ENCODE measurements around the gene EIPR1. TPM values are rescaled to one million over a fixed set of nuclear protein-coding genes. Genes with fewer than 3 reads are reported as not detected.

EIPR1 gene
- polyA plus RNA-seq, 1 donor from 2014 or later, result 138 TPM

DNA sequence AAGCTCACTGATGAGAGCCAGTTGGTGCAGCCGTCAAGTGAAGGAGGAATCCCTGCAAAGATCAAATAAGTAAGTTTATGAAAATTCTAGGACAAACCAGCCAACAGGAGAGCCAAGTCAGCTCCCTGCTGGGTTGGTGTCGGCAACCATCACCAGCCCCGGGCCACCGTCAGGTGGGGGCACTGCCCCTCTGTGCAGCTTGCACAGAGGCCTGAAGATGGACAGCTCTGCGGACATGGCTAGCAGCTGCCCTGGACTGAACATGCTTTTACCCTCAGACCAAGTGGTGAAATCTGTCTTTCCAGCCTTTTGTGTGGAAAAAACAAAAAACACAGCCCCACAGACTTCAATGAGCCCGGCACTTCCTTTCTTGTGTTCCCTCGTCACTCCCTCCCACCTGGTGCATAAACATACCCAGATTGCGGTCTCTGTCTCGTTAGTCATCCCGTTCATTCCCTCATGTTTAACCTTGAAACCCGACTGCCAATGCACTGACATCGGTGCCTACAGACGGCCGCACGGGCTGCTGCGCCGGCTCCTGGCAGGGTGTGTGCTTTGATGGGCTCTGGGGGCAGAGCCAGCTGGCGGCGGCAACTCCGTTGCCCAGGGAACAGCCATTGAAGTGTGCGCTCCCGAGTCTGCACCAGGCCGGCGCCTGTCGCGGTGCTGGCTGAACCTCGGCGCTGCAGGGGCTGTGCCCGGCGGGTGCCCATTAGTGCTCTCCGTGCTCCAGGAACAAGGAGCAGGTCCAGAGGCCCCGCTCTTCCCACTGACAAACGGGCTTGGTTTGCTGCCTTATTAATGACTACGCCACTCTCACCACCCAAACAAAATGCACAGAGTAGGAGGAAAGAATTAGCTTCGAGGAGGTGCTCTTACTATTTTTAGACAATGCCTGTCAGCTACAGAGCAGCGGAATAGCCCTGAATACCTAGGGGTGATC is 95.3 kb downstream of the EIPR1 start:
- no peaks in the 10 kb centered on the region for H3K36me3 ChIP-seq (ENCODE audit: insufficient read depth, low read length)
- no peak overlapping the region for H3K27ac ChIP-seq (ENCODE audit: low read length)
- no peak overlapping the region for H3K9ac ChIP-seq (ENCODE audit: low read length)
- no peaks in the 10 kb centered on the region for H3K9me2 ChIP-seq (ENCODE audit: insufficient read depth, low read length)
- no peak overlapping the region for H2AFZ ChIP-seq (ENCODE audit: low read depth, low read length)
- H3K9me3 ChIP-seq (ENCODE audit: low read length), result no peaks in the 10 kb centered on the region
- no peak overlapping the region for H3K4me3 ChIP-seq (ENCODE audit: low read length)
- TF ChIP-seq MXI1 (conservative IDR thresholded peaks at IDR 0.05; ENCODE audit: poor library complexity, severe bottlenecking) (no peak), SMC3 (conservative IDR thresholded peaks at IDR 0.05; ENCODE audit: poor library complexity) (no peak), REST (IDR thresholded peaks at IDR 0.05; ENCODE audit: borderline replicate concordance) (no peak), TAF1 (IDR thresholded peaks at IDR 0.05; ENCODE audit: low read depth) (no peak), RAD21 (conservative IDR thresholded peaks at IDR 0.05) (no peak), EZH2 (IDR thresholded peaks at IDR 0.05; ENCODE audit: borderline replicate concordance, insufficient read depth, low read length, poor library complexity, severe bottlenecking) (no peak), POLR2AphosphoS5 (IDR thresholded peaks at IDR 0.05) (no peak), EP300 (conservative IDR thresholded peaks at IDR 0.05; ENCODE audit: poor library complexity, severe bottlenecking) (no peak)
- TF ChIP-seq, protein P1, sequence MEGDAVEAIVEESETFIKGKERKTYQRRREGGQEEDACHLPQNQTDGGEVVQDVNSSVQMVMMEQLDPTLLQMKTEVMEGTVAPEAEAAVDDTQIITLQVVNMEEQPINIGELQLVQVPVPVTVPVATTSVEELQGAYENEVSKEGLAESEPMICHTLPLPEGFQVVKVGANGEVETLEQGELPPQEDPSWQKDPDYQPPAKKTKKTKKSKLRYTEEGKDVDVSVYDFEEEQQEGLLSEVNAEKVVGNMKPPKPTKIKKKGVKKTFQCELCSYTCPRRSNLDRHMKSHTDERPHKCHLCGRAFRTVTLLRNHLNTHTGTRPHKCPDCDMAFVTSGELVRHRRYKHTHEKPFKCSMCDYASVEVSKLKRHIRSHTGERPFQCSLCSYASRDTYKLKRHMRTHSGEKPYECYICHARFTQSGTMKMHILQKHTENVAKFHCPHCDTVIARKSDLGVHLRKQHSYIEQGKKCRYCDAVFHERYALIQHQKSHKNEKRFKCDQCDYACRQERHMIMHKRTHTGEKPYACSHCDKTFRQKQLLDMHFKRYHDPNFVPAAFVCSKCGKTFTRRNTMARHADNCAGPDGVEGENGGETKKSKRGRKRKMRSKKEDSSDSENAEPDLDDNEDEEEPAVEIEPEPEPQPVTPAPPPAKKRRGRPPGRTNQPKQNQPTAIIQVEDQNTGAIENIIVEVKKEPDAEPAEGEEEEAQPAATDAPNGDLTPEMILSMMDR (IDR thresholded peaks at IDR 0.05; ENCODE audit: poor library complexity, severe bottlenecking), result no peak
- no peaks in the 10 kb centered on the region for H3K79me2 ChIP-seq (replicated peaks; ENCODE audit: insufficient read depth, low read length)
- H3K4me2 ChIP-seq (ENCODE audit: low read length), result no peak overlapping the region
- no peaks in the 10 kb centered on the region for H3F3A ChIP-seq (ENCODE audit: insufficient read depth, low read length, poor library complexity, severe bottlenecking)
- no peaks in the 10 kb centered on the region for H4K20me1 ChIP-seq (ENCODE audit: insufficient read depth)
- H3K27me3 ChIP-seq (ENCODE audit: insufficient read depth, low read depth, low read length), result no peaks in the 10 kb centered on the region

- H3K9me2 ChIP-seq (ENCODE audit: insufficient read depth, low read length), result no peaks in the 10 kb centered on the region
- H3K27ac ChIP-seq (ENCODE audit: low read length), result no peak overlapping the region
- H3K36me3 ChIP-seq (ENCODE audit: insufficient read depth, low read length), result no peaks in the 10 kb centered on the region
- H3K9me3 ChIP-seq (ENCODE audit: low read length), result no peaks in the 10 kb centered on the region
- H3K79me2 ChIP-seq (replicated peaks; ENCODE audit: insufficient read depth, low read length), result no peaks in the 10 kb centered on the region
- H3K9ac ChIP-seq (ENCODE audit: low read length), result no peak overlapping the region
- no peaks in the 10 kb centered on the region for H4K20me1 ChIP-seq (ENCODE audit: insufficient read depth)
- no peak overlapping the region for H3K4me3 ChIP-seq (ENCODE audit: low read length)
- H3K27me3 ChIP-seq (ENCODE audit: insufficient read depth, low read depth, low read length), result no peaks in the 10 kb centered on the region
- TF ChIP-seq MXI1 (conservative IDR thresholded peaks at IDR 0.05; ENCODE audit: poor library complexity, severe bottlenecking), result no peak
- TF ChIP-seq, protein P1 (IDR thresholded peaks at IDR 0.05; ENCODE audit: poor library complexity, severe bottlenecking), result no peak
- TF ChIP-seq SMC3 (conservative IDR thresholded peaks at IDR 0.05; ENCODE audit: poor library complexity), result no peak
- TF ChIP-seq EZH2 (IDR thresholded peaks at IDR 0.05; ENCODE audit: borderline replicate concordance, insufficient read depth, low read length, poor library complexity, severe bottlenecking), result no peak
- no peak for TF ChIP-seq REST (IDR thresholded peaks at IDR 0.05; ENCODE audit: borderline replicate concordance)
- no peak for TF ChIP-seq TAF1 (IDR thresholded peaks at IDR 0.05; ENCODE audit: low read depth)
- no peak for TF ChIP-seq RAD21 (conservative IDR thresholded peaks at IDR 0.05)
- no peak for TF ChIP-seq POLR2AphosphoS5 (IDR thresholded peaks at IDR 0.05)
- no peak for TF ChIP-seq EP300 (conservative IDR thresholded peaks at IDR 0.05; ENCODE audit: poor library complexity, severe bottlenecking)
- no peak overlapping the region for H2AFZ ChIP-seq (ENCODE audit: low read depth, low read length)
- H3F3A ChIP-seq (ENCODE audit: insufficient read depth, low read length, poor library complexity, severe bottlenecking), result no peaks in the 10 kb centered on the region
- H3K4me2 ChIP-seq (ENCODE audit: low read length), result no peak overlapping the region
Measured at GRCh38 chr2:3280683-3281520, 96.7 kb downstream of the EIPR1 start.

Measured in neural cell (in vitro differentiated cells).